ENCODE measurements around the gene ELANE.

DNA sequence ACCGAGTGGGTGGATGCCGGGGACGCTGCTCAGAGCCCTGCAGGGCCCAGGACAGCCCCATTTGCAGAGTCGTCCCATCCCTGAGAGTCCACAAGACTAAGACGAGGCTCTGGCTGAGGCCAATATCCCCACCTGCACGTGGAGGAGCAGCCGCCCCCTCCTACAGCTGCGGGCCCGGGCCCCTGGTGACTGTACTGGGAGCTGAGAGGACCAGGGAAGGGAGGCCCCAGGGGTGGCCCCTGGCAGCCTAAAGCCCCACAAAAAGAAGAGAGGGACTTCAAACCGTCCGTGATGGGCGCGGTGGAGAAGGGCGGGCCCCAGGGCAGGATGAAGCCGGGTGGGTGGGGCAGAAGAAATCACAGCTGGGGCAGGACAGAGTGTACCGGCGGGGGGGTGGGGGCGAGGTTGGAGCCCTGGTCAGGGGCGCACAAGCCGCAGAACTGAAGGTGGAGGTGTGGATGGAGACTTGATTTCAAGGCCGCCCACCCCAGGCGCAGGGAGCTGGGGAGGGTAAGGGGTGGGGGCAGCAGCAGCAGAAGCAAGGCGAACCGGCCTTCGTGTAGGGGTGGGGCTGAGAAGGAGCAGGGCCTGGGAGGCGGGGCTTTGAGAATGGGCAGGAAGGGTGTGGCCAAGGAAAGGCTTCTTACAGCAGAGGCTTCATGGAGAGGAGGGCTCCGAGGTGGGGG lies 20.3 kb downstream of the ELANE start:
- TF ChIP-seq, protein P1, sequence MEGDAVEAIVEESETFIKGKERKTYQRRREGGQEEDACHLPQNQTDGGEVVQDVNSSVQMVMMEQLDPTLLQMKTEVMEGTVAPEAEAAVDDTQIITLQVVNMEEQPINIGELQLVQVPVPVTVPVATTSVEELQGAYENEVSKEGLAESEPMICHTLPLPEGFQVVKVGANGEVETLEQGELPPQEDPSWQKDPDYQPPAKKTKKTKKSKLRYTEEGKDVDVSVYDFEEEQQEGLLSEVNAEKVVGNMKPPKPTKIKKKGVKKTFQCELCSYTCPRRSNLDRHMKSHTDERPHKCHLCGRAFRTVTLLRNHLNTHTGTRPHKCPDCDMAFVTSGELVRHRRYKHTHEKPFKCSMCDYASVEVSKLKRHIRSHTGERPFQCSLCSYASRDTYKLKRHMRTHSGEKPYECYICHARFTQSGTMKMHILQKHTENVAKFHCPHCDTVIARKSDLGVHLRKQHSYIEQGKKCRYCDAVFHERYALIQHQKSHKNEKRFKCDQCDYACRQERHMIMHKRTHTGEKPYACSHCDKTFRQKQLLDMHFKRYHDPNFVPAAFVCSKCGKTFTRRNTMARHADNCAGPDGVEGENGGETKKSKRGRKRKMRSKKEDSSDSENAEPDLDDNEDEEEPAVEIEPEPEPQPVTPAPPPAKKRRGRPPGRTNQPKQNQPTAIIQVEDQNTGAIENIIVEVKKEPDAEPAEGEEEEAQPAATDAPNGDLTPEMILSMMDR (IDR thresholded peaks at IDR 0.05), result no peak
- no peak for TF ChIP-seq ZFX (IDR thresholded peaks at IDR 0.05; ENCODE audit: borderline replicate concordance)

Data from 22Rv1 (cell line).